22Rv1 (cell line): ENCODE measurements around the gene MSMP.

Source experiments
- CTCF ChIP-seq: fragments of 450-650 bp; IDR thresholded peaks from 2 replicates; pipeline ENCODE4 v1.5.1; 2017; ENCODE audit warnings: mild to moderate bottlenecking
- ZFX ChIP-seq: fragments of 450-650 bp; IDR thresholded peaks from 2 replicates; pipeline ENCODE4 v1.6.1; 2017; ENCODE audit warnings: antibody characterized with exemption, borderline replicate concordance

DNA sequence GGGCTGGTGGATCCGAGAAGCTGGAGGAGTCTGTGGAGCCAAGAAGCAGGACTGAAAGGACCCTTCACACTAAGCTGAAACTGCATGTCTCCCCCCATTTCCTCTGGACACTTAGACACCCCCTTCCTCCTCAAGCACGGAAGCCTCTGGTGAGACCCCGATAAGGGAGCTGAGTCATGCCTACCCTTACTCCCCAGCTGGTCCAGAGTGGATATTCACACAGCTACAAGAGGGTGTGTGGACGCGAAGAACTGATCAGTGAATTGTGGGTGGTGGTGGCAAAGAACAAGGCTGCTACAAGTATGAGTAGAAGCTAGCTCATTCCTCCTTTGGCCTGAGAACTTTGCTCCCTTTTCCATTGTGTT is 26.4 kb downstream of the MSMP start:
- TF ChIP-seq CTCF (no peak), ZFX (no peak)
